ENCODE data around the gene TUT4.

DNA sequence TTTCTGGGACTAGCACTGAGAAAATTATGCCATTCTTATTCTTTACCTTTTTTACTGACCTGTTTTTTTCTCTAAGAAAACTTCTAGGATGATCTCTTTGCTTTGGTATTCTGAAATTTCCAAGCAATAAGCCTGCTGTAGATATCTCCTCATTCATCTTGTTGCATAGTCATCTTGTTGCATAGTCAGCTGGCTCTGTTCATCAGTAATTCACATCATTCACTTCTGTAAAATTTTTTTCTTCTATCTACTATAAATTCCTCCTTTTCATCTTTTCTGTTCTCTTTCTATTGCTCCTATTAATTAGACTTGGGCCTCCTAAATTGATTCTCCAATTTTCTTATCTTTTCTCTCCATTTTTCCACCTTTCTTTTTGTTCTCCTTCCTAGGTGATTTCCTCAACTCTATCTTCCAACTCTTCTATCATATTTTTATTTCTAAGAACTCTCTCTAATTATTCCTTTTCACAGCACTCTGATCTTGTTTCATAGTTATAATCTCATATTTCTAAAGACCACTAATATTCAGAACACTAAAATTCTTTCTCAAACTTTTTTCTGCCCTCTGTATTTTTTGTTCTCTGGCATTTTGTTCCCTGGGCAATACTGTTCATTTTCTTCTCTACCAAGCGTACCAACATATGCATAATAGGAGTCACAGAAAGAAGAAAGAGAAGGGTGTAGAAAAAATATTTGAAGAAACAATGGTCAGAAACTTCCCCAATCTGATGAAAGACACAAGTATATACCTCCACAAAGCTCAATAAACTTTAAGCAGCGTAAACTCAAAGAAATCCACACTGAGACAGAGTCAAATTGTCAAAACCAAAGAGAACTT lies 17.7 kb downstream of the TUT4 start:
- TF ChIP-seq, protein P1, sequence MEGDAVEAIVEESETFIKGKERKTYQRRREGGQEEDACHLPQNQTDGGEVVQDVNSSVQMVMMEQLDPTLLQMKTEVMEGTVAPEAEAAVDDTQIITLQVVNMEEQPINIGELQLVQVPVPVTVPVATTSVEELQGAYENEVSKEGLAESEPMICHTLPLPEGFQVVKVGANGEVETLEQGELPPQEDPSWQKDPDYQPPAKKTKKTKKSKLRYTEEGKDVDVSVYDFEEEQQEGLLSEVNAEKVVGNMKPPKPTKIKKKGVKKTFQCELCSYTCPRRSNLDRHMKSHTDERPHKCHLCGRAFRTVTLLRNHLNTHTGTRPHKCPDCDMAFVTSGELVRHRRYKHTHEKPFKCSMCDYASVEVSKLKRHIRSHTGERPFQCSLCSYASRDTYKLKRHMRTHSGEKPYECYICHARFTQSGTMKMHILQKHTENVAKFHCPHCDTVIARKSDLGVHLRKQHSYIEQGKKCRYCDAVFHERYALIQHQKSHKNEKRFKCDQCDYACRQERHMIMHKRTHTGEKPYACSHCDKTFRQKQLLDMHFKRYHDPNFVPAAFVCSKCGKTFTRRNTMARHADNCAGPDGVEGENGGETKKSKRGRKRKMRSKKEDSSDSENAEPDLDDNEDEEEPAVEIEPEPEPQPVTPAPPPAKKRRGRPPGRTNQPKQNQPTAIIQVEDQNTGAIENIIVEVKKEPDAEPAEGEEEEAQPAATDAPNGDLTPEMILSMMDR (conservative IDR thresholded peaks at IDR 0.05; ENCODE audit: low read depth, low read length): no peak
- TF ChIP-seq EZH2 (IDR thresholded peaks at IDR 0.05; ENCODE audit: borderline replicate concordance, low read depth, low read length, poor library complexity, severe bottlenecking): no peak
